Mesenteric fat pad (tissue), 1 donor: ENCODE results near the gene ZNF423. TPM values are rescaled to one million over a fixed set of nuclear protein-coding genes. Genes with fewer than 3 reads are reported as not detected.

Experiments
- DNase-seq: peaks from one replicate; pipeline ENCODE4 v3.0.0-alpha.2; 2020; ENCODE audit warnings: low spot score
- total RNA-seq: library from RNA; stranded (reverse); fragmentation: NEBNext Ultra II Directional; extraction: Animal tissue kit (Norgen Biotek cat#: 25700); gene quantifications from one replicate; pipeline ENCODE4 v1.2.1, GENCODE V29; 2021
- donor health status: DM: yes; HTN: yes; CAD: no.

ZNF423 gene
- total RNA-seq, 1 donor from 2014 or later = 13.5 TPM

DNA sequence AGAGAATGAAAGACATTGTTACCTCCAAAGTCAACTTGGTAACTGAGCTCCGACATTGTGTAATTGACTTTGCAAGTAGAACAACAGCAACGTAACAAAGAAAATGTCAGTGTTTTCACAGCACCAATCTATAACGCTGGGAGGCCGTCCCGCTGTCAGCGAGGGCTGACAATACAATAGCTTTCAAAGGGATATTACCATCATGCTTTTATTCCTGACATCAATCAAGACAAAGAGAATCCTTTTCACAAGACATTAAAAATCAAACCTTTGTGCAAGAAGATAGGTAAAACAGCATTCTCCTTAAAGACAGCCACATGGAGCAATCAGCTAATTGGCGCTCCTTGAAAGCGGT, 6.2 kb downstream of the ZNF423 start:
- no peak for DNase-seq

DNA sequence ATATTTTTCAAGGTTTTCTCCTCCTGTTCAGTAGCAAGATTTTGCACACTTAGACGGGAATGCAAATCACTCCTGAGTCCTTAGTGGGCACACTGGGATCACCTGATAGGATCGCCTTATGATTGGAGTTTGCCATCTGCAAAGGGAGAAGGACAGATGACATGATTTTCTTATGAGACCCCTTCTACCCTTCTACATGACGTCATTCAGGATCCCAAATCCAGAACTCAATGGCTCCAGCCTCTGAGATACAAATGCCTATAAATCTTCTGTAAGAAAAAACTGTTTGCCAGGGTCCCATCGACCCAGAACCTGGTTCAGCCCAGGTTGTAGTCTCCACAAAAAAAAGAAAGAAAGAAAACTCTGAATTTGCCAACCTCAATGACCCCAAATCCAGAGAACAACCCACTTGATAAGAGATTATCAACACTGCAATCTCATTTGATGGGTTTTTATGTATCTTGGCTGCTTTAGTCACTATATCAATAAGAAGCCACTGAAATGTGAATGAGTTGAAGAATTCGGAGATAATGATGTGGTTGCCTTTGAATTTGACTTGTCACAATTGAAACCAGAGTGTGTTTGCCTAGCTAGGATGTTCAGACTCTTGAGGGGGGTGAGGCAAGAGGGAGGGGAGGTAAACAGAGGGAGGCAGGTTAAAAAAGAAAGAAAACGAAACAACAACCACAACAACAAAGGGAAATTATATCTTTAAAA, 6.7 kb downstream of the ZNF423 start:
- no peak for DNase-seq

DNA sequence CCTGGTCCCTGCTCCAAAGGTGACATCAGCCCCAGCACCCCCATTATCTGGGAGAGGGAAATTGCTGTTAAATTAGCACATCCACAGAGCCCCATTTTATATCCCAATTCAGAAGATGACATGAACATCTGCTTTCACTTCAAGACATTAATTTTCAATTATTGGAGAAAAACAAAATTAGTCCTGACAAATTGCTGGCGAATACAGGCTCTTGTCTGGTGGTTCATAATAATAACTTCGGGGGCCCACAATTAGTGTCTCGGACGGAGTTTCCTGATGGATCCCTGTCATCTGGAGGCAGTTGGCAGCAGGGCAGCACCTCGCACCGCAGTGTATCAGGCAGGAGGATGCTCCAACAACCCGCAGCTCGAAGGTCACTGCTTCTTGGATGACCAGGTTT, 7.4 kb downstream of the ZNF423 start:
- no peak for DNase-seq

DNA sequence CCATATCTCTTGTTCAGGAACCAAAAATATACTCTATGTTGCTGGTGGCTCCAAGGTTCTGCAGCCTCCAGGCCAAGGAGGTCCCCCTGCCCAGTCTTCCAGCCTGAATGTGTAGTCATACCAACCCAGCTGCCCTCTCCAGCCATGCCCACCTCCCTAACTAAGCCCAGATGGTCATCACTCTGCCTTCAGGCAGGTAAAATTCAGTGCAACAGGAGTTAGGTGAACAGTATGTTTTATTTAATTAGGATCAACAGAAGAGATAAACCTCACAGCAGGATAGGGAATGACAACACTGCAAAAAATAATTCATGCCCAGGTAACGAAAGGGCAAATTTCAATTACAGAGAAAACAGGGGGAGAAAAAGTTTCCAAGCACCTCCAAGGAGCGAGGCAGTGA, 9.1 kb downstream of the ZNF423 start:
- DNase-seq = no peak

DNA sequence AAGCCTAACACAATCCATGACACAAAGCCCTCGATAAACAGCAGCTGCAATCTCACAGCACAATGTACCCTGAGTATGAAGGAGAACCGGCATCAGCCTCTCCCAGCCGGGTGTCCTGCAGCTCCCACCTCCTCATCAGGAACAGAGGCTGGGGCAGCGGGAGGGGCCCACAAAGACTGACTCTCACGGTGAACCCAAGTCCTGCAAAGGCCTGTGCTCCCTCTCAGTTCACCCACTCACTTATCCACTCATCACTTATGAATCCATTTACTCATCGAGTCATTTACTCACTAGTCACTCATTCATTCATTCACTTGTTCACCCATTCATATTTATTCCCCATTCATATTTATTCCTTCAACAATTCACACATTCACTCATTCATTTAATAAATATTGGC, 11.6 kb downstream of the ZNF423 start:
- DNase-seq = no peak

DNA sequence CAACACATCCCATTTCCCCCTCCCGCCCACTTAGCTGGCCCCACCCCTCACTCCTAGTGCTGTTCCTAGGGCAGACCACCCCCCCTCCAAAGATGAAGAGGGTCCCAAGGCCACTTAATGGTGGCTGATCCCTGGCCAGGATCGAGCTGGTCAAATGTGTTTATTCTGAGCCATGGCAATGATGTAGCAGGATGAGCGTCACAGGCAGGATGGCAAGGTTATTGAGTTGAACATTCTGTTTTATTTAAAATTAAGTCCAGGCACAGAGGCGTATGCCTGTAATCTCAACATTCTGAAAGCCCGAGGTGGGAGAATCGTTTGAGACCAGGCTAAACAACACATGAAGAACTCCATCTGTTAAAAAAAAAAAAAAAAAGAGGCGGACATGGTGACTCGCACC, 12.2 kb downstream of the ZNF423 start:
- DNase-seq = no peak

DNA sequence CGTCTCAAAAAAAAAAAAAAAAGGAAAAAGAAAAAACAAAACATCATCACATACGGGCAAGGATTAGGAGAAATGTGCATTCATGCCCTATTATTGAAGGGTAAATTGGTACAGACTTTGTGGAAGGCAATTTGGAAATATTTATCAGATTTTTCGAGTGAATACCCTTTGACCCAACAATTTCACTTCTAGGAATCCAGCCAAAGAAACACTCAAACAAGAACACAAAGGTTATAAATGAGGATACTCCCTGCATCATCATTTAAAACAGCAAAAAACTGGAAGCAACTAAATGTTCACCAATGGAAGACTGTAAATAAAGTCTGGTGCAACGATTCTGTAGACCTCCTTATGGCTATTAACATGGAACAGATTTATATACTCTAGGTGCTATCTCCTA, 12.9 kb downstream of the ZNF423 start:
- no peak for DNase-seq

DNA sequence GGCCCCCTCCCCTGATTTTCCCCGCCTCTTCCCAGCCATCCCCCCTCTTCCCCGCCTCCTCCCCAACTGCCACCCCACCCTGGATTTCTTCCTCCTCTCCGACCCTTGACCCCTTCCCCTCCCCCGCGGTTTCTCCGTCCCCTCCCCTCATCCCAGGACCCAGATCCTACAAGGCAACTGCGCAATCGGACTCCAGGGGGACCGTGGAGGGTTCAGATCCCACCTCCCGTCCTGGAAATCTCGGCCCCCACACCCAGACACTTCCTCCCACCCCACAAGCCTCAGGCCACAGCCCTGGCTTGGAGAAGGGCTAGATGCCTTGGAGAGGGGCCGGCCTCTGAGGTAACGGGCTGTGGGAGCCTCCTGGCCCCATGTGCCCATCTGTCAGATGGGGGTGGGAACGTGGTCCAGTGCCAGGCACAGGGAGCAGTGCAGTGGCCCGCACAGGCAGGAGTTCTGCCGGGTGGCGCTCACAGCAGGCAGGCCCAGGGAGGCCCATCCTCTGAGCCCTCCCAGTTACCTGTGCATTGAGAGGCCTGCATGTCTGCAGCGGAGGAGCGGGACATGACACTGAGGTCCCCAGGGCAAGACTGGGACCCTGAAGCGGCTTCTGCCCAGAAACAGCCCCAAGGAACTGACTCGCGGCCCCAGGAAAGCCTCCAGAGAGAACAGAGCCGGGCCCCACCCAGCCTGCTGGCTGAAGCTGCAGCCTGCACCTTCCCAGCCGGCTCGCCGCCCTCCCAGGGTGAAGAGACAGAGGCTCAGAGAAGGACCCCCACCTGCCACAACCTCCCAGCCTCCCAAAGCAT, 16.7 kb downstream of the ZNF423 start:
- no peak for DNase-seq

DNA sequence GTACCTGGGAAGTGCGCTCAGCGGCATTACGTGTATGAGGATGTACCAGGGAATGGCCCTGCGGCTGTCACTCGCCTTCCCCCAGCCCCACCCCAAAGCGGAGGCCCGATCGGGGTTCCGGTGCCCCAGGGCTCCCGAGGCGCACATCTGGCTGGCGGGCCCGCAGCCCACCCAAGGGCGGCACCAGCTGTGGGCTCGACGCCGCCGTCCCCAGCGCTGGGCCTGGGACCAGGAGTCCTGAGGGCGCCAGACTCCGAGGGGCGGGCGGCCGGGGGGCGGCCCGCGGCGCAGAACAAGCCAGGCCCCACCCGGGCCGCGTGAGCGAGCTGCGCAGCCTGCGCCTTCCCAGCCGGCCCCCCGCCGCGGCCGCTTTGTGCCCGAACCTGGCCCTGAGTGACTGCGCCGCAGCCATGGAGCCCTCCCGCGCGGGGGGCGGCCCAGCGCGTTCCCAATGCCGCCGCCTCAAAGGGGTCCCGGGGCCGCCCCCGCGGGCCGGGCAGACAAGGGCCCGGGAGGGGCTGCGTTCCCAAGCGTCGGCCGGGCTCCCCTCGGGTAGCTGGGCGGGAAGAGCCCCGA, 17.4 kb downstream of the ZNF423 start:
- DNase-seq = no peak

DNA sequence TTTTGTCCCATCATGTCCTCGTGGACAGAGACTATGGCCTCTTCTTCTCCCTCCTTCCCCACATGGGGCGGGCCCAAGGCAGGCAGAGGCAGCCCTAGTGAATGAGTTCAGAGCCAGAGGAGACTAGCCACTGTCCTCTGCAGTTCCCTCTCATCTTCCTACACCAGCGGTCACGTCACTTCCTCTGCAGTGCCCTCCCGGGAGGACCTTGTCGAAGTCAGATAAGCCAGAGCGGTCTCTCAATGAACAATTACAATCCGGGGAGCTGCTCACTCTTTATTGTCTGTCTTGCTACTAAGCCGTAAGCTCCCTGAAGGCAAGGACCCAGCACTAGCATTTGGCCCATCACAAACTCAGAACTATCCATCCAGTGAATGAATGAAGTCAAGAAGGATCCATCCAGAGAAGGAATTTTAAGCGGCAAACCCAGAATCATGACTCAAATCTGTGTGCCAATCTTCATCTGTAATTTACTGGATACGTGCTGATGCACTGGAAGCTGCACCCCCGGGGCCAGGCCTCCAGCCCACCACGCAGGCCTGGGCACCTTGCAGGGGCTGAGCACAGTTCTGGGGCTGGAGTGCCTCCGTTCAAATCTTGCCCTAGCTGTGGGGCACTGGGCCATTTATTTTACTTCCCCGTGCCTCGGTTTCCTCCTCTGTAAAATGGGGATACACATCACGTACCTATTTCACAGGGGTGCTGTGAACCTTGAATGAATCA, 18.1 kb downstream of the ZNF423 start:
- DNase-seq = no peak

DNA sequence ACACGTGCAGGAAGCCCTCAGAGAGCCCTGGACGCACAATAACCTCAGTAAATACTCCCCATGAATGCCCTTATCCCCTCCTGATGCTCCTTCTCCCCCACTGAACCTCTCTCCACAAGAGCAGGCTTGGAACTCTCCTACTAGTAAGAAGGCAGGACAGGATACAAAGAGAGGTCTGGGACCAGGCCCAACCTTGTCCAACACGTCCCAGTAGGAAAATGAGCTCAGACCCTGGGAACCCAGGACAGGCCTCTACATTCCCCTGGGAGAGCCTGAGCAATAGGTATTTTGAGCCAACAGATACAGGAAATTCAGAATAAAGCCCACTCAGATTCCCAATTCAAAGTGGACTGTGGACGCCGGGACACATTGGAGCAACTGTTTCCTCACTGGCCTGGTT, 19.2 kb downstream of the ZNF423 start:
- no peak for DNase-seq

DNA sequence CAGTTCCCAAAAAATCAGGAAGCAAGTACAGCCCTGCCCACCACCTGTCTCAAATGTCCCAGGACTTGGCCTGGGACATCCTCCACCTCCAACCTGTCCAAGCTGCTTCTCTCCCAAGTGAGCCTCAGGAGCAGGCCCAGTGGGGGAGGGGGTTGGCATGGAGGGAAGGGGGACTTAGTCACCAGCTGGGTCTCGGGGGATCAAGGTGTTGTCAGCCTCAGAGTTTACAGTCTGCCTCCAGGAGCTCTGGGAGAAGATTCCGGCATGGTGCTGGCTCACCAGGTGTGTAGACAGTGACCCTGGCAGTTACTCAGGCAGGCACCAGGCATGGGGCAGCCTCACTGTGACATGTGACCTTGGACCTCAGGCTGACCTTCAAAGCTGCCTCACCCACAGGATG, 19.7 kb downstream of the ZNF423 start:
- DNase-seq = no peak

DNA sequence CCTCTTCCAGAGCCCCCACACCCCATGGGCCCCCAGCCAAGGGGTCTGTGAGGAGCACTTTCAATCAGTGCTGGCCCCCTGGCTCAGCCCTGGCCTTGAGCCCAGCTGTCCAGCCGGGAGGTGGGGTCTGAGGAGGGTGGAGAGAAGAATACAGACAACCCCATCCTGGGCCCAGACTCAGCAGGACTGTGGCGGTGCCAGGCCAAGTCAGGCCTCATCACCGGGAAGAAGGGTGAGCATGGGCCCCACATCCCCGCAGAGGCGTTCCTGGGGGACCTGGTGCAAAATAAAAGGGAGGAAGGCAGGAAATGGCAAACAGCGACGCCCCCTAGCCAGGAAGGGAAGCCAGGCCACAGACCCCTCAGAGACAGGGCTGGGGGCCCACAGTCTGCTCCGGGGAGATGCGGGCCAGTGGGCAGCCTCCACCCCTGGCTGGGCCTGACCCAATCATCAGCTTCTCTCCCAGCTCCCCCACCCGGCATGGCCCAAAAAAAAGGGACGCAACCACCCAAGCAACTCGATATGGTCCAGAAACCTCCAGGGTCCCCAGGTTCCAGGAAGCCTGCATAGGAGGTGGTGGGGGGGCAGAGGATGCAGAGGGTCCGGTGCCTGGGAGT, 20.6 kb downstream of the ZNF423 start:
- no peak for DNase-seq

DNA sequence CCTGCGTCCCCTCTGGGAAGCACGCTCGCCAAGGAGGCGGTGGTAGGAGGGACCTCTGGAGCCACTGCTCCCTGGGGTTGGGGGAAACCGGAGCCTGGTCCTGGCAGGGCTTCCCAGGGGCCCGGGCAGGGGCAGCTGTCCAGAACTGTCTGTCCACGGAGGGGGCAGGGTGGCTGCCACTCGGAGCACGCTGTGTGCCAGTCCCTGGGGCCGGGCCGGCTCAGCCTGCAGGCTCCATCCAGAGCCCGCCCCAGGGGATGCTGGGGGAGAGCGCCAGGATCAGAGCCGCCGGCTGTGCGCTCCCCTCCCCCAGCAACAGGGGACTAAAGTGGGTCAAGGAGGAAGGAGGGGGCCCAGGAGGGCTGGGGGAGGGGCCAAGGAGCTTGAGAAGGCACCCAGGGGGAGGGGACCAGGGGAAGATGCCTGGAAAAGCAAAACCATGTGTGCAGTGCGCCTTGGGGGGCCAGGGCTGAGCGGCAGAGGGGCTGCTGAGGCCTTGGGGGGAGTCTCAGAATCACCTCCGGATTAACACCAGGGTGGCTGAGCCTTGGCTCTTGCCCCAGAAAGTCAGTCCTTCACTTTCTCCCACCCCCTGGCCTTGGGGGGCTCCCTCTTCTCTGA, 21.3 kb downstream of the ZNF423 start:
- no peak for DNase-seq

DNA sequence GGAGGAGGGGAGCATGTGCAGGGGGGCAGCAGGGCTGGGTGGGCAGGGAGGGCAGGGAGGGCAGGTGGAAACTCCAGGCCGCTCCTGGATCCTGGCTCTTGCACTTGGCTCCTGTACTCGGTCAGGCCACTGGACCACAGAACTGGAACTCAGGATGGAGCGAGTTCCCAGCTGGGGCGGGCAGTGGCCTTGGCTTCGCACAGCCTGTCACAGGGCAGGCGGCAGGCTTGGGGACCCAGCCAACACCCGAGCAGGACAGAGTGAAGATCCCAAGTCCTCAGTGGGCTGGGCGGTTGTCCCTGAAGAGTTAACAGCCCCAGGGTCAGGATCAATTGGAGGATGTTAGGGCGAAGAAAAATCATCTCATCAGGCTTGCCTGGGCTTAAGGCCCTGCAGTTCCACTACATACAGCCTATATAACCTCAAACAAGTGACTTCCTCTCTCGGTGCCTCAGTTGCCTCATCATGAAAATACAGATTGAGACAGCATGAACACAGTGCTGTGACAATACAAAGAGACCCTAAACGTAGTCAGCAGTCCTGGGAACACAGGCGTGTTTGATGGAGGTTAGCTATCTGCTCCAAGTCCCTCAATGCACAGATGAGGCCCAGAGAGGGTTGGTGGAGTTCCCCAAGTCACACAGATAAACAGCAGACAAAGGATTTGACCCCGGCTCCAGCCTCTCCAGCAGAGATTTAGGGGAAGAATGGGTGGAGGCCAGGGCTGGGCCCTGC, 21.9 kb downstream of the ZNF423 start:
- DNase-seq = no peak

DNA sequence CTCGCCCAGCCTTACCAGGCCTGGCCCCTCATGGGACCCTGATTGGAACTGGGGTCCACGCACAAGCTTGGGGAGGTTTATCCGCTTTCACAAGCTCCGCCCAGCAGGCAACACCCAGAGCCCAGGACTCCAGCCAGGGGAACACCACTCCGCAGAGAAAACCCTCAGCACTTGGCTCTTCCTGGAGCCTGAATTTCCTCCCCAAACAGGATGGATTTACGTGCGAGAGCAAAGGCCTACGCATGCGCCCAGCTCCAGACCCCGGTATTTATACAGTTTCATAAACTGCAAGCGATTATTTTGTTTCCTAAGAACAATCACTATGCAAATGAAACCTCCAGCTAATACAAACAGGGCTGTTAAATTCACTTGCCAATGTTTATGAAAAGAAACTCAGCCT, 22.8 kb downstream of the ZNF423 start:
- no peak for DNase-seq

DNA sequence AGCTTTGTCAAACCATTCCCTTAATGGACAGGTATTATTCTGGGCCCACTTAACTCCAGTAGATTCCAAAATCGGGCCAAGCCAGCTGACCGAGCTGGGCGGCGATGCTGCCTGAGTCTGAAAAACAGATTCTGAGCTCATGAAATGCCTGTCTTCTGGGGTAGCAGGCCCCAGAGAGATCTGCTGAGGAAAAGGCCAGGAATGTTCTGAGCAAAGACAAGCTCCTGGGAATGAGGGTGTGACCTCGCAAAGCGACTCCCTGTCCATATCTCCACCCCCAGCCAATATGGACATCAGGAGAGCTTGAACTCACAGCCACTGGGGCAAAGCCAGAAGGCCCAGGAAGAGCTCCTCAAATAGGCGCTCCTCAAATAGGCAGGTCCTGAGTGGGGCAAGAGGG, 23.7 kb downstream of the ZNF423 start:
- DNase-seq = no peak

DNA sequence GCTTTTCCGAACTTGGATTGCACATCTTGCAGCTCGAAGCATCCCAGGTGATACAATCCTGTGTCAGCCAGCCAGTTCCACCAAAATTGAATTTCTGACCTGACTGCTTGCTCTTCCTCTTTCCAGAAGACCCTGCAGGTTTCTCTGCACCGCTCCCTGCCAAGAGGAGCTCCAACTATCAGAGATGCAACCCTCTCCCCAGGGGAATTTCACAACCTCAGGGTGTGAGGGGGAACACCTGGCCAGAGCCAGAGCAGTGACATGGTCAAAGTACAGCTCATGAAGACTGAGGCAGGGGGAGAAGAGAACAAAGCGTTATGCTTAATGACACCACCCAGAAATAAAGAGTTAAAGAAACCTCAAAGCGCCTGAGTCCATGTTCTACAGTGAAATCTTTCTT, 25.0 kb downstream of the ZNF423 start:
- no peak for DNase-seq

DNA sequence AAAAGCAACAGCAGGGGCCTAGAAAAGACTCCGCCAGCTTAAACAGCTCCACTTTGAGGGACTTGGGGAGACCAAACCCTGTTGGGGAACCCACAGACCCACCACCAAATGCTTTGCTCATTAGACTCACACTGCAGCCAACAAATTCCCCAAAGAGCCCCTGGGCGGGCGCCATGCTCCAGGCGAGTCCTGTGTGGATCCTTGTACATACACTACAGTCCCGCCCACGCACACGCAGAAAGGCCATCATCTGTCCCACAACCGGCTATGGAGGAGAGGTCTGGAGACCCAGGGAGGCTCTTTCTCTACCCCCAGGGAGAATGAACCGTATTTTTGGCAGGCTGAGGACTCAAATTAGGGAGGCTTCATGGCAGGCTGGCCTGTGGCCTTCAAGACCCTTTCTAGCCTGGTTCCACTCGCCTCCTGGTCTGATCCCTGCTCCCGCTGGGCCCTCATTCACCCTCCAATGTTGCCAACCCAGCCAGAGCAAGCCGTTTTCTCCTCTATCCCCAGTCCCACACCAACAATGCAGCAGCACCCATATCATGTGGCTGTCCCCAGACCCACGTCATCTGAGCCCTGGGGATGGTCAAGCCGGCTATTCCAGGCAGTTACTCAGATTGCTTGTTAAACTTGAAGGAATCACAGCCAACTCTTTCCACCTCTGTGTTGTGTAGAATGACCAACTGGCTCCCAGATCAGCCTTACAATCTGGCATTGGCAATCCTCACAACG, 27.2 kb downstream of the ZNF423 start:
- DNase-seq = no peak
